ENCODE data around the gene CADPS2. TPM values are rescaled to one million over a fixed set of nuclear protein-coding genes. Genes with fewer than 3 reads are reported as not detected.

Gene CADPS2
- total and polyA plus RNA-seq, 2 donors (not counting 3 experiments of a cell fraction or from before 2014, with no cell fraction given) = 9.5 to 22.6 TPM

- intact Hi-C loops (cut with micrococcal nuclease) = no loop called here
- CTCF ChIA-PET = interaction anchor here (0.7 kb wide), 1 partner anchor 20 kb away, joined by 3 read pairs; no protein-coding TSS in a partner anchor
- TF ChIP-seq MYC (IDR thresholded peaks at IDR 0.05; ENCODE audit: low read depth, low read length) (no peak), POLR2A (IDR thresholded peaks at IDR 0.05; ENCODE audit: low read depth, low read length) (no peak), CTCF (IDR thresholded peaks at IDR 0.05; ENCODE audit: extremely low read depth in 1 of 2, insufficient read depth in 1 of 2, low read depth in 1 of 2, low read length in 2 of 2) (no peak), JUN (IDR thresholded peaks at IDR 0.05; ENCODE audit: borderline replicate concordance, insufficient read depth, insufficient read length, low read depth) (no peak), EZH2 (IDR thresholded peaks at IDR 0.05; ENCODE audit: borderline replicate concordance, low read depth, low read length, severe bottlenecking) (no peak), POLR2AphosphoS5 (IDR thresholded peaks at IDR 0.05; ENCODE audit: insufficient read depth, low read depth, low read length) (no peak), GATA2 (IDR thresholded peaks at IDR 0.05; ENCODE audit: insufficient read depth, insufficient read length, low read depth, low read length) (no peak), MAX (IDR thresholded peaks at IDR 0.05; ENCODE audit: insufficient read depth, insufficient read length) (no peak), FOS (IDR thresholded peaks at IDR 0.05; ENCODE audit: borderline replicate concordance, insufficient read depth, low read length) (no peak)
These were observed 158.9 kb downstream of the CADPS2 start for GRCh38 chr7:122727354-122727753.

More at GRCh38 chr7:122727354-122727753, 158.9 kb downstream of the CADPS2 start:
- POLR2A ChIA-PET = no interaction called here
- no peak overlapping the region for H3K4me2 ChIP-seq (ENCODE audit: insufficient read depth, low read length)
- no peaks in the 10 kb centered on the region for H4K20me1 ChIP-seq (replicated peaks; ENCODE audit: control insufficient read depth, extremely low read depth, insufficient read depth, low read length)
- no peak for DNase-seq (ENCODE audit: low read depth, low spot score)
- H3K4me1 ChIP-seq (ENCODE audit: control insufficient read depth, extremely low read depth, insufficient read depth, low read length) = no peaks in the 10 kb centered on the region
- H3K36me3 ChIP-seq (ENCODE audit: control insufficient read depth in 2 of 2, extremely low read depth in 1 of 2, insufficient read depth in 2 of 2, low read length in 2 of 2) = no peaks in the 10 kb centered on the region
- no peaks in the 10 kb centered on the region for H3K9me1 ChIP-seq (replicated peaks; ENCODE audit: control insufficient read depth, extremely low read depth, insufficient read depth, low read length)
- no peaks in the 10 kb centered on the region for H3K9me3 ChIP-seq (replicated peaks; ENCODE audit: control insufficient read depth, insufficient read depth, low read length)
- no peak for FAIRE-seq
- no peaks in the 10 kb centered on the region for H3K27me3 ChIP-seq (ENCODE audit: control insufficient read depth in 2 of 2, insufficient read depth in 2 of 2, low read length in 2 of 2)
- dilution Hi-C loops (cut with MboI; ENCODE audit: extremely low pct_ligation_motif_present, low sequenced_read_pairs) = no loop called here
- H3K79me2 ChIP-seq (ENCODE audit: control insufficient read depth, insufficient read depth, low read length) = no peaks in the 10 kb centered on the region
- H2AFZ ChIP-seq (ENCODE audit: low read depth, low read length) = no peak overlapping the region
- H3K4me3 ChIP-seq (replicated peaks in 1 of 3; ENCODE audit: insufficient read depth in 1 of 3, low read depth in 1 of 3, low read length in 3 of 3) = no peak overlapping the region
- no TSS peak for BruUV-seq (replicated peaks)
- no peak overlapping the region for H3K9ac ChIP-seq (replicated peaks; ENCODE audit: extremely low read depth, insufficient read depth, low read length)
- no peak overlapping the region for H3K27ac ChIP-seq (ENCODE audit: insufficient read depth, low read depth, low read length)
